Measurements from ENCODE around the gene FAM184A. TPM values are rescaled to one million over a fixed set of nuclear protein-coding genes. Genes with fewer than 3 reads are reported as not detected.

Gene FAM184A
- total RNA-seq, 2 experiments from 2014 or later, result 7.6 to 10.8 TPM

DNA sequence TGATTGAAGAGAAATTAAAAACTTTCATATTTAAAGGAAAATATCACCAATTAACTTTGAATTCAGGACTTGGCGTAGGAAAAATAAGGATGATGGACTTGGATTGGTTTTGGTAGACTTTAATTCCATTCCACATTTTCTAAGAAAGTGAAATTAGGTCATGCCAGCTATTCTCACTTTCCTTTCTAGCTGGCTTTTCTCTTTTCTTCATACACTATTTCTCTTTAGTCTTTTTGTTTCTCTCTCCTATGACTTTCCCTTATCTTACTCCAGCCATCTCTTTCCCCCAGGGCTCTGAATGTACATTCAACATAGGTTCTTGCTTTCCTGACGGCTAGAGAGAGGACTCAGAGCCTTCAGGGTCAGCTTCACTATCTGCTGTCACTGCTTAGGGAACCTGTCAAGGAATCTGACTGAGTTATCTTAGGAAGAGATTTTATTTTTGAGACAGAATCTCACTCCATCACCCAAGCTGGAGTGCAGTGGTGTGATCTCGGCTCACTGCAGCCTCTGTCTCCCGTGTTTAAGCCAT is 82.1 kb downstream of the FAM184A start:
- no peak overlapping the region for H3K4me3 Mint-ChIP-seq
- H3K4me1 Mint-ChIP-seq (ENCODE audit: low read depth), result no peaks in the 10 kb centered on the region
- no peak overlapping the region for H3K27ac Mint-ChIP-seq
- CTCF ChIA-PET, result no interaction called here
- POLR2A ChIA-PET, result no interaction called here
- no peaks in the 10 kb centered on the region for H3K36me3 Mint-ChIP-seq
- no peak for DNase-seq
- intact Hi-C loops (cut with micrococcal nuclease), result no loop called here
- no peaks in the 10 kb centered on the region for H3K27me3 Mint-ChIP-seq
- no peaks in the 10 kb centered on the region for H3K9me3 Mint-ChIP-seq

DNA sequence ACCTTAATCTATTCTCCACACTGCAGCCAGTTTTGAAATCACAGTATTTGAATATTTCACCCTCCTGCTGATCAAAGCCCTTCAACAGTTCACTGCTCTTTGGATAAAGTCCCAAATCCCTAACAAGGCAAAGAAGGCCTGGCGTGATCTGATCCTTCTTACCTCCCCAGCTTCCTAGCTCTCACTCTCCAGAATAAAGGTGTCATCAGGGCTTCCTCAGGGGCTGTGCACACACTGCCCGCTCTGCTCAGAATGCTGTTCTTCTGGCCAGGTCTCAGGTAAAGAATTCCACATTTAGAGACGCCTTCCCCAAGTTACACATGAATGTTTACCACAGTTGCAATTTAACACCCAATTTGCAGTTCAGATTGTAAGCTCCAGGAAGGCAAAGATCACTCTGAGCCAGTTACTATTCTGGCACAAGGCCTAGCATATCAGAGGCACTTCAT is 84.6 kb downstream of the FAM184A start:
- no peak for DNase-seq
- Mint-ChIP-seq H3K4me1 (ENCODE audit: low read depth) (no peaks in the 10 kb centered on the region), H3K27ac (no peak overlapping the region), H3K9me3 (no peaks in the 10 kb centered on the region), H3K27me3 (no peaks in the 10 kb centered on the region), H3K4me3 (no peak overlapping the region), H3K36me3 (no peaks in the 10 kb centered on the region)
- CTCF ChIA-PET, result no interaction called here
- intact Hi-C loops (cut with micrococcal nuclease), result no loop called here
- POLR2A ChIA-PET, result no interaction called here

DNA sequence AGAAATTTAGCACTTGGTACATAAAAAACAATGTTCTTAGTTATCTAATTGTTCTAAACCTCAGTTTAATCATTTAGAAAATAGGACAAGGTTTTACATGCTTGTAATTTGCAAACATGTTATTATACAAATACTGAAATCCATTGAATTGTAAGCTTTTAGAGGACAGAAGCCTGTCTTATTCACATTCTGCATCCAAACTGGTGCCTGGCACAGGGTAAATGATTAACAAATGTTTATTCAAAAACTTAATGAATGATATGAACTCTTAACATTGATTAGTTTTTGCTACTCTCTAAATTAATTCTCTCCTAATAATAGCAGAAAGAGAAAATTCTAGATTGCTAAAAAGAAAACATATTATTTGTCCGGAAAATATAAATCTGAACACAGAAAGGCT is 85.1 kb downstream of the FAM184A start:
- Mint-ChIP-seq H3K4me1 (ENCODE audit: low read depth) (no peaks in the 10 kb centered on the region), H3K4me3 (no peak overlapping the region), H3K27ac (no peak overlapping the region), H3K36me3 (no peaks in the 10 kb centered on the region), H3K9me3 (no peaks in the 10 kb centered on the region), H3K27me3 (no peaks in the 10 kb centered on the region)
- CTCF ChIA-PET, result no interaction called here
- DNase-seq, result no peak
- POLR2A ChIA-PET, result no interaction called here
- intact Hi-C loops (cut with micrococcal nuclease), result no loop called here

DNA sequence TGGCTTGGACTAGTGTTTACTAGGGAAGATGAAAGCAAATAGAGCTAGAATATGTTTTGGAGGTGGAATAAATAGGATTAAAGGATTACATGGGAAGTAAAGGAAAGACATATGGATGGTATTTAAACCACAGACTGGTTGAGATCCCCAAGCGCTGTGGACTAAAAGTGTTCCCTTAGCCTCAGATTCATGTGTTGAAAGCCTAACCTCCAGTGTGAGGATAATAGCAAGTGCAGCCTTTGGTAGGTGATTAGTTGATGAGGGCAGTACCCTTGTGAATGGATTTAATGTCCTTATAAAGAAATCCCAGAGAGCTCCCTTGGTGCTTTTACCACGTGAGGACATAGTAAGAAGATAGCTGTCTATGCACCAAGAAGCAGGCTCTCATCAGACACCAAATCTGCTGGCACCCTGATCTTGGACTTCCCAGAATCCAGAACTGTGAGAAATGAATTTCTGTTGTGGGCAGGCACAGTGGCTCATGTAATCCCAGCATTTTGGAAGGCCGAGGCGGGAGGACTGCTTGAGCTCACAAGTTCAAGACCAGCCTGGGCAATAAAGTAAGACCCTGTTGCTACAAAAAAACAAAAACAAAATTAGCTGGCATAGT is 86.2 kb downstream of the FAM184A start:
- Mint-ChIP-seq H3K4me3 (no peak overlapping the region), H3K4me1 (ENCODE audit: low read depth) (no peaks in the 10 kb centered on the region)
- intact Hi-C loops (cut with micrococcal nuclease), result no loop called here

DNA sequence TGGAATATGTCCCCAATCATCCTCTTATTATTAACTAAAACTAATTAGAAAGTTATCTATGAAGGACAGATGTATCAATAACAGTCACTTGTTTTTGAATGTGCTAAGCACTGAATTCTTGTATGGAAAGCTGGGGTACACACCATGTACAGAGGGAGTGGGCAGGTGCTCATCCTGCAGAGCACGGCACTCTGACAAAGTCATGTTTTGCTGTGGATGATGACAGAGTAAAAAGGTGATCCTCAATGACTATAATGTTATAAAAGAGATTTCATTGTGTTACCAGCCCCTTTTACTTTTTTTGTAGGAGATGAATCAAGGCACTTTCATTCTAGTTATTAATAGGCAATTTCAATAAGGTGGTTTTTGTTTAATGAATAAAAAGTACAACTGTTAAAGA is 92.2 kb downstream of the FAM184A start:
- Mint-ChIP-seq H3K9me3 (no peaks in the 10 kb centered on the region), H3K4me3 (no peak overlapping the region), H3K4me1 (ENCODE audit: low read depth) (no peaks in the 10 kb centered on the region), H3K27ac (no peak overlapping the region), H3K27me3 (no peaks in the 10 kb centered on the region), H3K36me3 (no peaks in the 10 kb centered on the region)
- POLR2A ChIA-PET, result no interaction called here
- intact Hi-C loops (cut with micrococcal nuclease), result no loop called here
- CTCF ChIA-PET, result no interaction called here
- no peak for DNase-seq

More for the DNA sequence above, 86.2 kb downstream of the FAM184A start:
- no peak for DNase-seq
- no peak overlapping the region for H3K27ac Mint-ChIP-seq
- H3K36me3 Mint-ChIP-seq, result no peaks in the 10 kb centered on the region
- ChIA-PET CTCF (interaction anchor here (0.9 kb wide), 1 partner anchor 118 kb away, joined by 3 read pairs; no protein-coding TSS in a partner anchor), POLR2A (no interaction called here)
- no peaks in the 10 kb centered on the region for H3K9me3 Mint-ChIP-seq
- H3K27me3 Mint-ChIP-seq, result no peaks in the 10 kb centered on the region

DNA sequence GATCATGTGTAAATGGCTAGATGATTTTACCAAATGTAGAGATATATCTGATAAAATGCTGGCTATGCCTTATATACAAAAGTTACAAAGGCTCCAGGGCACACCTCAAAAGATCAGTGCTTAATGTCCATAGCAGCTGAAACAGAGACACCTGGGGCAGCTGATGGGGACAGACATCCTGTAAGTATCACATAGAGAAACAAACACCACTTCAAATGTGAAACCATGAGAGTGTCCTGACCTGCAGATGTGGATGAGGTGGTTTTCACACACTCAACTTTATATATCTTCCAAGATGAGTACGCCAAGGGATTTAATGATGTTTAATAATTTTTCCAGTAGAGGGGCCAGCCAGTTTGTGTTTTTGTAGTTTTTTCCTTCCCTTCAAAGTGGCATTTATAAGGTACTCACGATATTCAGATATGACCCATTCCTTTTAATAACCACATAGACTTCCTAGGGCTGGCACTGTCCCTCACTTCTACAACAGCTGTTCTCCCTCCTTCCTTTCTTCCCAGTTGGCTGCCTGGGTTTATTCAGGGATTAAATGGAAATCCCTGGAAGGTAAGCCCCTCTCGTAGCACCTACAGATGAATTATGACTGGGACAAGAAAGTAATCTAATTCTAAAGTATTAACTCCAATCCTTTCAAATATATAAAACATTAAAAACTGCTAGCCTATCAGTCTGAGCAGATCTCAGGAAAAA is 93.2 kb downstream of the FAM184A start:
- Mint-ChIP-seq H3K9me3 (no peaks in the 10 kb centered on the region), H3K27me3 (no peaks in the 10 kb centered on the region), H3K36me3 (no peaks in the 10 kb centered on the region), H3K4me1 (ENCODE audit: low read depth) (no peaks in the 10 kb centered on the region), H3K27ac (no peak overlapping the region), H3K4me3 (no peak overlapping the region)
- intact Hi-C loops (cut with micrococcal nuclease), result no loop called here
- POLR2A ChIA-PET, result no interaction called here
- CTCF ChIA-PET, result no interaction called here
- DNase-seq, result no peak

DNA sequence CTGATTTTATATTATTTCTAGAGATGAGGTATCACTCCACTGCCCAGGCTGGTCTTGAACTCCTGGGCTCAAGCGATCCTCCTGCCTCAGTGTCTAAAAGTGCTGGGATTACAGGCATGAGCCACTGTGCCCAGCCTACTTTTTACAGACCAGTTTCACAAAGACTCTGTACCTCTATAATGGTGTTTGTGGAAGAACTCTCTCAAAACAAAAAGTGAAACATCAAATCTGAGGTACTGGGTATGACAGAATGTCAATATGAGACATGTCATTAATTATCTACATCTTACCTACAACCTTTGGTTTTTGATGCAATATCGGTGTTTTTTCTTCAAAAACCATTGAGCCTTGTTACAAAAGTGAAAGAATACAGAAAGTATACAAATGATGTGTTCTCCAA is 94.1 kb downstream of the FAM184A start:
- Mint-ChIP-seq H3K27ac (no peak overlapping the region), H3K27me3 (no peaks in the 10 kb centered on the region)
- POLR2A ChIA-PET, result no interaction called here

DNA sequence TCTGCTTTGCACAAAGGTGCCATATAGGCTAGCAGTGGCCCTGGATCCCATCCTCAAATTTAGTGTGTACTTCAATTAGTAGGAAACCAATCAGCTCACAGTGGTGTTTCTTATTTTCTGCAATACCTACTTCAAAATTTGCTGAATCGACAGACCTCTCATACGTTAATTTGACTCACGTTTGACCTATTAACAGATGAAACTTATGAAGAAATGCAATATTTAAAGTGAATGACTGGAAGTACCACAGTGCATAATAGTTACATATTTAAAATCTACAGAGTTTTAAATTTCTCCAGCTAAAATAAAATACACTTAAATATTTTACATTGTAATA is 95.9 kb downstream of the FAM184A start:
- no peaks in the 10 kb centered on the region for H3K9me3 Mint-ChIP-seq
- H3K27me3 Mint-ChIP-seq, result no peaks in the 10 kb centered on the region
- no peak overlapping the region for H3K27ac Mint-ChIP-seq
- H3K36me3 Mint-ChIP-seq, result peaks cover 11% of the 10 kb centered on the region
- intact Hi-C loops (cut with micrococcal nuclease), result no loop called here
- CTCF ChIA-PET, result interaction anchor here (1.1 kb wide), 1 partner anchor 128 kb away, joined by 3 read pairs; no protein-coding TSS in a partner anchor
- H3K4me1 Mint-ChIP-seq (ENCODE audit: low read depth), result no peaks in the 10 kb centered on the region
- POLR2A ChIA-PET, result no interaction called here
- no peak for DNase-seq
- no peak overlapping the region for H3K4me3 Mint-ChIP-seq

More for the DNA sequence above, 94.1 kb downstream of the FAM184A start:
- CTCF ChIA-PET, result no interaction called here
- no peak for DNase-seq
- Mint-ChIP-seq H3K9me3 (no peaks in the 10 kb centered on the region), H3K4me3 (no peak overlapping the region), H3K36me3 (peaks cover 2% of the 10 kb centered on the region), H3K4me1 (ENCODE audit: low read depth) (no peaks in the 10 kb centered on the region)
- intact Hi-C loops (cut with micrococcal nuclease), result no loop called here

DNA sequence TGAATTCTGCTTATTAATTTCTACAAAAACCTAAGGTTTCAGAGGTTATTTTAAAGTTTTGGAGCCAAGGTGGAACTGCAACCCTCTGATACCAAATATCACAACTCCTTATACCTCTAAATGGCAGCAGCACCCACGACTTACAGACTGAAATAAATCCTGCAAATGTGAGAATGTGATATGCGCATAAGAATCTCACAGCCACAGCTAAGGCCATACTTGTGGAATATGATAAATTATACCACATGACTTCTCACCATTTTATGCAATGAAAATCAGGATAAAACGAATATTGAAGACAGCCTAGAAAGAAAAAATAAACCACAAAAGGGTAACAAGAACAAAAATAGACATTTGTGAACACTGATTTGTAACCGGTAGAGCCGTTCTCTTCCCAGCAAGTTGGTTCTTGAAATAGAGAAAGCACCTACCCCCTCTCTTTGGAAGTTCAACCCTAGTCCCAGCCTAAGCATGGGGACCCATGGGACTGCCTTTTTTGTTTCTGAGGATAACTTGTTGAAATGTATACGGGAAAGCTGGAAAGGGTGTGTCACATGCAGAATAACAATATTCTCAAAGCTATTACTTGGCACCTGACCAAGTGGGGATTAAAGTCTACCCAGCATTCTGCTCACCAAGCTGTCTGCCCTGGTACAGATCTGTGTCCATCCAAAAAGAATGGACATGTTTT is 96.4 kb downstream of the FAM184A start:
- Mint-ChIP-seq H3K4me1 (ENCODE audit: low read depth) (no peaks in the 10 kb centered on the region), H3K36me3 (peaks cover 11% of the 10 kb centered on the region), H3K9me3 (no peaks in the 10 kb centered on the region), H3K27ac (no peak overlapping the region), H3K27me3 (no peaks in the 10 kb centered on the region), H3K4me3 (no peak overlapping the region)
- no peak for DNase-seq
- ChIA-PET POLR2A (no interaction called here), CTCF (interaction anchor here (1.1 kb wide), 1 partner anchor 129 kb away, joined by 3 read pairs; no protein-coding TSS in a partner anchor)
- intact Hi-C loops (cut with micrococcal nuclease), result no loop called here

DNA sequence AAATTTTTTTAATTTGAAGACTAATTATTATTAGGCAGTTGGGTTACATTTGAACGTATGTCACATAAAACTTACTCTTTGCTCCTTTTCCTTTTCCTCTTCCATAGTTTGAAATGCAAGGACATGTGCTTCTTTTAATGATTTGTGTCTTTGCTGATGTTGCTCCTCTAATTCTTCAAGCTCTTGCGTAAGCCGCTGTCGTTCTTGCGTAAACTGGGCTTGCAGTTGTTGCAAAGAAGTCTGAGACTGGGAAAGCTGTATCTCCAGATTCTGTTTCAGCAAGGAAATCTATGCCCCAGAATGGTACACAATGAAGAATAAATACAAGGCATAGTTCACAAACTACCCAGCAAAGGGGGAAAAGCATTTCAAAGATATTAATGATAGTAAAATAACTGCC is 98.4 kb downstream of the FAM184A start:
- intact Hi-C loops (cut with micrococcal nuclease), result no loop called here
- ChIA-PET POLR2A (no interaction called here), CTCF (no interaction called here)
- peaks cover 13% of the 10 kb centered on the region for H3K36me3 Mint-ChIP-seq
- no peak overlapping the region for H3K4me3 Mint-ChIP-seq
- H3K27ac Mint-ChIP-seq, result no peak overlapping the region
- no peaks in the 10 kb centered on the region for H3K4me1 Mint-ChIP-seq (ENCODE audit: low read depth)
- DNase-seq, result no peak
- H3K27me3 Mint-ChIP-seq, result no peaks in the 10 kb centered on the region
- H3K9me3 Mint-ChIP-seq, result no peaks in the 10 kb centered on the region

DNA sequence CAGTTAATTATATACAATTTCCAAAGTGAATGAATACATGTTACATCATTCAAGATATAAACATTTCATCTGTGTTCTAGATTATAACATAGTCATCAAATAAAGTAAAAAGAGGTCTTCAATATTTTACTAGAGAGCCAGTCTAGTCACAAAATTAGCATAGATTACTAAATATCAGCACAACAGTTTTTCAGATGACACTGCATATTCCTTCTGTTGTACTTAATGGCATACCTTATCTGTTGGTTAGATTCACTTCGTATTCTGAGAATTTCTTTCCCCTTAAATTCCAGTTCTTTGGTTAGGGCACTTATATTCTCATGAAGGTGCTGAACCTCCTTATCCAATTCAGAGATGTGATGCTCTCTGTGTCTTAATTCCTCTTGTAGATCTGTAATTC is 103.7 kb downstream of the FAM184A start:
- intact Hi-C loops (cut with micrococcal nuclease), result no loop called here
- ChIA-PET CTCF (interaction anchor here (0.9 kb wide), 1 partner anchor 136 kb away, joined by 4 read pairs; no protein-coding TSS in a partner anchor), POLR2A (no interaction called here)
- H3K9me3 Mint-ChIP-seq, result no peaks in the 10 kb centered on the region
- H3K27ac Mint-ChIP-seq, result no peak overlapping the region
- no peaks in the 10 kb centered on the region for H3K4me1 Mint-ChIP-seq (ENCODE audit: low read depth)
- peaks cover 11% of the 10 kb centered on the region for H3K36me3 Mint-ChIP-seq
- no peak for DNase-seq
- H3K27me3 Mint-ChIP-seq, result no peaks in the 10 kb centered on the region
- no peak overlapping the region for H3K4me3 Mint-ChIP-seq

DNA sequence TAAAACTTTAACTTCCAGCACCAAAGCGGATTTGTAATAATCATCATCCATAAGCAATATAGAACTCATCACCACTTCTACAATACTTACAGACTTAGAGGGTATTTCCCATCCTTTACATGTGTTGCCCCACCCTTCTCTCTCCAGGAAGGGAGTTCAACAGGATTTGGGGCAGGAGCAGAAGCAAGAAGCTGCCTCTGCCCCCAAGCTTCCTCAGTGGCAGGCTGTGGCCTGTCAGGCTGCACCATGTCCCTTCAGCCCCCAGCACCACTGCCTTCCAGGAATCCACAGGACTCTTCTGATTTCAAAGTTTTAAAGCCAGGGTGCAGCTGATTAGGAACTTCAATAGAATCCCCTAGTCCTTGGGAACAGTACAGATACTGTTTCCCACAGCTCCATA is 106.8 kb downstream of the FAM184A start:
- Mint-ChIP-seq H3K9me3 (no peaks in the 10 kb centered on the region), H3K4me1 (ENCODE audit: low read depth) (no peaks in the 10 kb centered on the region), H3K27ac (no peak overlapping the region), H3K4me3 (no peak overlapping the region), H3K36me3 (peaks cover 1% of the 10 kb centered on the region), H3K27me3 (no peaks in the 10 kb centered on the region)
- POLR2A ChIA-PET, result no interaction called here
- intact Hi-C loops (cut with micrococcal nuclease), result no loop called here
- DNase-seq, result no peak
- CTCF ChIA-PET, result interaction anchor here (1.0 to 11.0 kb wide), 2 partner anchors 8 to 140 kb away, joined by 3 to 200 read pairs; no protein-coding TSS in a partner anchor
